GM12878 (cell line): ENCODE results near the gene ZCCHC24. TPM values are rescaled to one million over a fixed set of nuclear protein-coding genes. Genes with fewer than 3 reads are reported as not detected.

Source experiments
- ATAC-seq: fragments of 200-7000 bp; cut with Tn5 transposase; 3 replicates; pipeline ENCODE4 v1.9.1; 2020; ENCODE audit warnings: mild to moderate bottlenecking, moderate library complexity
- BruUV-seq: library from RNA; stranded (reverse); fragments of 400-500 nt; replicated peaks from 2 replicates; lab custom pipeline; 2021; lab: Mats Ljungman, UMichigan
- CTCF ChIA-PET: fragments of 300-600 bp; sonication (Branson Sonifier 250); formaldehyde crosslinking; extraction: SDS; loops from one replicate; lab custom pipeline; 2021; ENCODE audit warnings: inconsistent platforms; lab: Yijun Ruan, JAX
- POLR2A ChIA-PET: fragments of 350-600 bp; formaldehyde crosslinking; extraction: SDS; loops from one replicate; lab custom pipeline; 2021; ENCODE audit warnings: inconsistent platforms; lab: Charles Lee
- RAD21 ChIA-PET: fragments of 300-600 bp; sonication (Branson Sonifier 250); formaldehyde crosslinking; loops from one replicate; lab custom pipeline; 2023; ENCODE audit warnings: antibody characterized with exemption; ENCODE audit not compliant: unreplicated experiment; lab: Charles Lee
- SMC1A ChIA-PET: fragments of 300-600 bp; sonication (Branson Sonifier 250); formaldehyde crosslinking; loops from one replicate; lab custom pipeline; 2023; ENCODE audit not compliant: unreplicated experiment, uncharacterized antibody; lab: Charles Lee
- DNase-seq: peaks from one replicate; pipeline ENCODE4 v3.0.0-alpha.2; 2011; ENCODE audit warnings: low read depth, low spot score
- FAIRE-seq: peaks from 3 replicates; lab custom pipeline; 2011; peaks lifted over from hg19 to GRCh38; lab: Jason Lieb, UNC
- H2AFZ ChIP-seq: 2 replicates; pipeline ENCODE4 v1.6.0; 2011; ENCODE audit warnings: low read depth, low read length, control low read depth; ENCODE audit not compliant: control insufficient read depth
- H3K27ac ChIP-seq: 2 replicates; pipeline ENCODE4 v1.5.1; 2011; ENCODE audit warnings: control low read depth; ENCODE audit not compliant: control insufficient read depth, insufficient read depth
- H3K27me3 ChIP-seq, 2 experiments: replicated peaks in 1 of 2; 2 replicates each; pipeline versions ENCODE4 v1.6.0 to v1.6.1; 2011; ENCODE audit warnings: low read length in 1 of 2; ENCODE audit not compliant: control insufficient read depth in 2 of 2, insufficient read depth in 2 of 2
- H3K36me3 ChIP-seq, 2 experiments: 2 replicates each; pipeline ENCODE4 v1.5.1; 2011; ENCODE audit warnings: low read length in 1 of 2; ENCODE audit not compliant: control insufficient read depth in 2 of 2, insufficient read depth in 2 of 2
- H3K4me1 ChIP-seq: 2 replicates; pipeline ENCODE4 v1.6.1; 2011; ENCODE audit warnings: mild to moderate bottlenecking, low read length, moderate library complexity, mixed read lengths; ENCODE audit not compliant: control insufficient read depth, insufficient read depth
- H3K4me2 ChIP-seq: 2 replicates; pipeline ENCODE4 v1.6.0; 2011; ENCODE audit warnings: control low read depth; ENCODE audit not compliant: control insufficient read depth, insufficient read depth
- H3K4me3 ChIP-seq: fragments of 200-600 bp; sonication (generic); 2 replicates; pipeline ENCODE4 v1.5.1; 2016
- H3K79me2 ChIP-seq: 2 replicates; pipeline ENCODE4 v1.6.0; 2011; ENCODE audit warnings: low read length; ENCODE audit not compliant: control insufficient read depth, insufficient read depth
- H3K9ac ChIP-seq: 2 replicates; pipeline ENCODE4 v1.8.0; 2011; ENCODE audit warnings: low read length, control low read depth, mixed read lengths; ENCODE audit not compliant: control insufficient read depth, insufficient read depth
- H3K9me3 ChIP-seq: replicated peaks from 3 replicates; pipeline ENCODE4 v1.5.1; 2011; ENCODE audit warnings: mild to moderate bottlenecking, low read length; ENCODE audit not compliant: control insufficient read depth, insufficient read depth
- H4K20me1 ChIP-seq: 2 replicates; pipeline ENCODE4 v1.6.0; 2011; ENCODE audit not compliant: control insufficient read depth, insufficient read depth
- CEBPB ChIP-seq, 2 experiments: fragments of 150-350 bp in 1 of 2; IDR thresholded peaks; 2 replicates each; pipeline ENCODE4 v1.6.1; 2012 to 2014; ENCODE audit warnings: low read depth in 2 of 2, low read length in 2 of 2, borderline replicate concordance in 1 of 2, inconsistent platforms in 1 of 2
- FOS ChIP-seq: IDR thresholded peaks from 3 replicates; pipeline ENCODE4 v1.6.1; 2011; ENCODE audit warnings: borderline replicate concordance; ENCODE audit not compliant: insufficient read length; ENCODE audit errors: extremely low read depth
- FOXK2 ChIP-seq: fragments of 450-650 bp; IDR thresholded peaks from 2 replicates; pipeline ENCODE4 v1.6.1; 2017; ENCODE audit warnings: mild to moderate bottlenecking, moderate library complexity
- GATAD2B ChIP-seq: fragments of 450-650 bp; conservative IDR thresholded peaks from 2 replicates; pipeline ENCODE4 v1.6.1; 2017; ENCODE audit warnings: low read depth, mild to moderate bottlenecking, moderate library complexity
- HDAC2 ChIP-seq: fragments of 200-600 bp; sonication (generic); IDR thresholded peaks from 2 replicates; pipeline ENCODE4 v1.6.1; 2017
- IRF3 ChIP-seq: fragments of 450-650 bp; IDR thresholded peaks from 2 replicates; pipeline ENCODE4 v1.6.1; 2014; ENCODE audit warnings: mild to moderate bottlenecking
- KLF5 ChIP-seq: fragments of 450-650 bp; IDR thresholded peaks from 2 replicates; pipeline ENCODE4 v1.6.1; 2014; ENCODE audit warnings: mild to moderate bottlenecking; ENCODE audit not compliant: partially characterized antibody
- RCOR1 ChIP-seq: conservative IDR thresholded peaks from 2 replicates; pipeline ENCODE4 v1.6.1; 2012; ENCODE audit warnings: low read depth, low read length, improper control_type of control experiment
- RELA ChIP-seq: fragments of 450-650 bp; IDR thresholded peaks from 2 replicates; pipeline ENCODE4 v1.8.0; 2014; ENCODE audit warnings: borderline replicate concordance; ENCODE audit not compliant: partially characterized antibody
- SMAD1 ChIP-seq: fragments of 450-650 bp; IDR thresholded peaks from 2 replicates; pipeline ENCODE4 v1.6.1; 2018; ENCODE audit warnings: mild to moderate bottlenecking, low read depth; ENCODE audit not compliant: partially characterized antibody
- SMC3 ChIP-seq: IDR thresholded peaks from 2 replicates; pipeline ENCODE4 v1.6.1; 2011; ENCODE audit warnings: low read length, improper control_type of control experiment, borderline replicate concordance
- ZBED1 ChIP-seq: IDR thresholded peaks from 2 replicates; pipeline ENCODE4 v1.6.1; 2016; ENCODE audit warnings: borderline replicate concordance
- ZNF207 ChIP-seq: fragments of 450-650 bp; IDR thresholded peaks from 2 replicates; pipeline ENCODE4 v1.6.1; 2014; ENCODE audit warnings: antibody characterized with exemption, mild to moderate bottlenecking, borderline replicate concordance
- WGBS: methylation state at CpG from one replicate; pipeline ENCODE4 v1.1.6; 2016; ENCODE audit warnings: low lambda C conversion rate; ENCODE audit not compliant: insufficient replicate concordance, insufficient coverage; ENCODE audit errors: missing lambda C conversion rate; 5-methylcytosine and 5-hydroxymethylcytosine counted together
- in situ Hi-C: fragments of 300-500 bp; cut with MboI; formaldehyde crosslinking; loops from 9 replicates; pipeline ENCODE4 v1.14.3; 2018; ENCODE audit warnings: mixed read lengths
- intact Hi-C: fragments of 100-400 bp; cut with micrococcal nuclease; formaldehyde crosslinking; loops from one replicate; pipeline ENCODE4 v1.14.2; 2022; ENCODE audit not compliant: unreplicated experiment
- polyA plus RNA-seq, 11 experiments: library from polyadenylated mRNA; depleted of rRNA in 4 of 11; unstranded in 6 of 11; stranded (reverse) in 5 of 11; fragments of >200 nt; fragmentation: Nextera tagmentation in 4 of 11; fragmentation: Illumina TruSeq in 1 of 11; extraction: Ambion mirVana in 4 of 11; extraction: Trizol in 1 of 11; gene quantifications; 1 replicate in 1 of 11; 2 replicates in 10 of 11; pipeline versions ENCODE4 v1.2.1 to v1.2.3, GENCODE V29; 2011 to 2016; ENCODE audit warnings: inconsistent platforms in 2 of 11, missing spikeins in 2 of 11, low read depth in 1 of 11
- total RNA-seq, 4 experiments: library from RNA; depleted of rRNA in 3 of 4; stranded (reverse); fragments of >200 nt in 3 of 4; fragmentation: Illumina TruSeq in 1 of 4; extraction: Trizol in 1 of 4; gene quantifications; 2 replicates each; pipeline versions ENCODE4 v1.2.1 to v1.2.3, GENCODE V29; 2013 to 2021
- TF ChIP-seq, protein P1 (sequence below): IDR thresholded peaks from 2 replicates; pipeline ENCODE4 v1.6.1; 2011; ENCODE audit warnings: mild to moderate bottlenecking, low read depth, low read length, moderate library complexity; ENCODE audit not compliant: insufficient replicate concordance
- TF ChIP-seq, protein P2 (sequence below): fragments of 450-650 bp; IDR thresholded peaks from 2 replicates; pipeline ENCODE4 v1.6.1; 2018; ENCODE audit warnings: mild to moderate bottlenecking, low read depth, moderate library complexity; ENCODE audit not compliant: partially characterized antibody
- TF ChIP-seq, protein P3 (sequence below): fragments of 450-650 bp; conservative IDR thresholded peaks from 2 replicates; pipeline ENCODE4 v1.6.1; 2017; ENCODE audit warnings: mild to moderate bottlenecking, moderate library complexity

Gene ZCCHC24
- total and polyA plus RNA-seq, 10 of the 15 experiments (the other 5 are each of a cell fraction or from before 2014, with no cell fraction given) = 0.02 to 0.62 (median 0.04) TPM; not detected in 4

DNA sequence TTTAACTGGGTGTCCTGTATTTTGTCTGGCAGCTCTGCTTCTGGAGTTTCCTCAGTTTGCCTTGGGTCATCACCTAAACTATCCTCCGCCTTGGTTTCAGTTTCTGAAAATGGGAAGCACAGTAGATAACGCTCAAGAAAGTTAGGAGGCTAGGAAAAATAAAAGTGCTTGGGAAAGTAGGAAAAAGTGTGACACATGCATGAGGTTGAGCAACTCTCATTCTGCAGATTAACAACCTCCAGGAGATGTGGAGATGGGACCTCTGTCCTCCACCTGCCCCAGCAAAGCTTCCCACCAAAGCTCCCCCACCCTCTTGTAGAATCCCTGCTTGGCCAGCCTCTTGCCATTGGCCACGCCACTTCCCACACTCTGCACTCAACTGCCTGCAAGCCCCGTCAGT, 13.1 kb upstream of the ZCCHC24 start (continued):
- TF ChIP-seq, protein P1, sequence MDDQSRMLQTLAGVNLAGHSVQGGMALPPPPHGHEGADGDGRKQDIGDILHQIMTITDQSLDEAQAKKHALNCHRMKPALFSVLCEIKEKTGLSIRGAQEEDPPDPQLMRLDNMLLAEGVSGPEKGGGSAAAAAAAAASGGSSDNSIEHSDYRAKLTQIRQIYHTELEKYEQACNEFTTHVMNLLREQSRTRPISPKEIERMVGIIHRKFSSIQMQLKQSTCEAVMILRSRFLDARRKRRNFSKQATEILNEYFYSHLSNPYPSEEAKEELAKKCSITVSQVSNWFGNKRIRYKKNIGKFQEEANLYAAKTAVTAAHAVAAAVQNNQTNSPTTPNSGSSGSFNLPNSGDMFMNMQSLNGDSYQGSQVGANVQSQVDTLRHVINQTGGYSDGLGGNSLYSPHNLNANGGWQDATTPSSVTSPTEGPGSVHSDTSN = no peak
- TF ChIP-seq ZNF207 (no peak), GATAD2B (no peak), RELA (no peak)
- TF ChIP-seq, protein P2, sequence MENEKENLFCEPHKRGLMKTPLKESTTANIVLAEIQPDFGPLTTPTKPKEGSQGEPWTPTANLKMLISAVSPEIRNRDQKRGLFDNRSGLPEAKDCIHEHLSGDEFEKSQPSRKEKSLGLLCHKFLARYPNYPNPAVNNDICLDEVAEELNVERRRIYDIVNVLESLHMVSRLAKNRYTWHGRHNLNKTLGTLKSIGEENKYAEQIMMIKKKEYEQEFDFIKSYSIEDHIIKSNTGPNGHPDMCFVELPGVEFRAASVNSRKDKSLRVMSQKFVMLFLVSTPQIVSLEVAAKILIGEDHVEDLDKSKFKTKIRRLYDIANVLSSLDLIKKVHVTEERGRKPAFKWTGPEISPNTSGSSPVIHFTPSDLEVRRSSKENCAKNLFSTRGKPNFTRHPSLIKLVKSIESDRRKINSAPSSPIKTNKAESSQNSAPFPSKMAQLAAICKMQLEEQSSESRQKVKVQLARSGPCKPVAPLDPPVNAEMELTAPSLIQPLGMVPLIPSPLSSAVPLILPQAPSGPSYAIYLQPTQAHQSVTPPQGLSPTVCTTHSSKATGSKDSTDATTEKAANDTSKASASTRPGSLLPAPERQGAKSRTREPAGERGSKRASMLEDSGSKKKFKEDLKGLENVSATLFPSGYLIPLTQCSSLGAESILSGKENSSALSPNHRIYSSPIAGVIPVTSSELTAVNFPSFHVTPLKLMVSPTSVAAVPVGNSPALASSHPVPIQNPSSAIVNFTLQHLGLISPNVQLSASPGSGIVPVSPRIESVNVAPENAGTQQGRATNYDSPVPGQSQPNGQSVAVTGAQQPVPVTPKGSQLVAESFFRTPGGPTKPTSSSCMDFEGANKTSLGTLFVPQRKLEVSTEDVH = no peak

GRCh38 chr10:79457256-79457785, 11.9 kb upstream of the ZCCHC24 start:
- intact Hi-C loops (no loop called here), in situ Hi-C loops (no loop called here)
- ChIA-PET RAD21 (no interaction called here), SMC1A (no interaction called here), POLR2A (interaction anchor here (1.2 kb wide), 1 partner anchor 17 kb away, joined by 3 read pairs; no protein-coding TSS in a partner anchor), CTCF (interaction anchor here (2.2 to 2.7 kb wide), 2 partner anchors 11 to 83 kb away, joined by 8 read pairs; no protein-coding TSS in a partner anchor)
- H3K4me3 ChIP-seq = no peak overlapping the region
- no peaks in the 10 kb centered on the region for H3K9me3 ChIP-seq
- H3K27ac ChIP-seq = no peak overlapping the region
- 28% methylated on average over 7 of the region's 7 CpGs for WGBS
- H3K79me2 ChIP-seq = no peaks in the 10 kb centered on the region
- no peaks in the 10 kb centered on the region for H3K4me1 ChIP-seq
- BruUV-seq = no TSS peak
- no peak overlapping the region for H3K9ac ChIP-seq
- no peak overlapping the region for H3K4me2 ChIP-seq
- no peaks in the 10 kb centered on the region for H4K20me1 ChIP-seq
- DNase-seq (no peak), ATAC-seq (no peak), FAIRE-seq (no peak)
- H3K36me3 ChIP-seq = no peaks in the 10 kb centered on the region
- H2AFZ ChIP-seq = no peak overlapping the region
- H3K27me3 ChIP-seq = peaks cover 3 to 4% of the 10 kb centered on the region in 2 experiments; a peak in 2 of 4 replicates
- TF ChIP-seq SMC3 (no peak), KLF5 (no peak), FOXK2 (no peak), IRF3 (no peak), RCOR1 (no peak), CEBPB (IDR thresholded peaks at IDR 0.05; ENCODE audit: borderline replicate concordance in 1 of 2, low read depth in 2 of 2, low read length in 2 of 2) (no peak), HDAC2 (no peak), ZBED1 (no peak), FOS (no peak), SMAD1 (no peak)
- TF ChIP-seq, protein P3, sequence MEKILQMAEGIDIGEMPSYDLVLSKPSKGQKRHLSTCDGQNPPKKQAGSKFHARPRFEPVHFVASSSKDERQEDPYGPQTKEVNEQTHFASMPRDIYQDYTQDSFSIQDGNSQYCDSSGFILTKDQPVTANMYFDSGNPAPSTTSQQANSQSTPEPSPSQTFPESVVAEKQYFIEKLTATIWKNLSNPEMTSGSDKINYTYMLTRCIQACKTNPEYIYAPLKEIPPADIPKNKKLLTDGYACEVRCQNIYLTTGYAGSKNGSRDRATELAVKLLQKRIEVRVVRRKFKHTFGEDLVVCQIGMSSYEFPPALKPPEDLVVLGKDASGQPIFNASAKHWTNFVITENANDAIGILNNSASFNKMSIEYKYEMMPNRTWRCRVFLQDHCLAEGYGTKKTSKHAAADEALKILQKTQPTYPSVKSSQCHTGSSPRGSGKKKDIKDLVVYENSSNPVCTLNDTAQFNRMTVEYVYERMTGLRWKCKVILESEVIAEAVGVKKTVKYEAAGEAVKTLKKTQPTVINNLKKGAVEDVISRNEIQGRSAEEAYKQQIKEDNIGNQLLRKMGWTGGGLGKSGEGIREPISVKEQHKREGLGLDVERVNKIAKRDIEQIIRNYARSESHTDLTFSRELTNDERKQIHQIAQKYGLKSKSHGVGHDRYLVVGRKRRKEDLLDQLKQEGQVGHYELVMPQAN = no peak
